Amniotic epithelial cell (primary cell): Measurements from ENCODE around the gene XPNPEP1.
A peak's percentile ranks its signal among the peaks of the same experiment; 100 is the strongest.

Experiments used
- DNase-seq: peaks from one replicate; pipeline ENCODE4 v3.0.0-alpha.2; 2010; ENCODE audit warnings: low read depth

Gene XPNPEP1

GRCh38 chr10:109892931-109893330 lies 30.4 kb downstream of the XPNPEP1 start:
- no peak for DNase-seq

GRCh38 chr10:109892117-109892516 lies 31.2 kb downstream of the XPNPEP1 start:
- no peak for DNase-seq

GRCh38 chr10:109891105-109891504 lies 32.2 kb downstream of the XPNPEP1 start:
- DNase-seq: peak; percentile 38

- DNase-seq: peak; percentile 87
These were observed 33.4 kb downstream of the XPNPEP1 start for GRCh38 chr10:109889867-109890266.

- DNase-seq: no peak
These were observed 35.5 kb downstream of the XPNPEP1 start for GRCh38 chr10:109887776-109888175.

GRCh38 chr10:109887243-109887642 lies 36.1 kb downstream of the XPNPEP1 start:
- peak; percentile 24 for DNase-seq

- peak; percentile 52 for DNase-seq
These were observed 36.5 kb downstream of the XPNPEP1 start for GRCh38 chr10:109886781-109887140.

GRCh38 chr10:109886037-109886780 lies 37.1 kb downstream of the XPNPEP1 start:
- peak; percentile 34 for DNase-seq

- DNase-seq: peak; percentile 85
These were observed 39.2 kb downstream of the XPNPEP1 start for GRCh38 chr10:109883859-109884771.

- no peak for DNase-seq
These were observed 40.9 kb downstream of the XPNPEP1 start for GRCh38 chr10:109882251-109883057.

- no peak for DNase-seq
These were observed 41.6 kb downstream of the XPNPEP1 start for GRCh38 chr10:109881769-109882057.

- no peak for DNase-seq
These were observed 42.2 kb downstream of the XPNPEP1 start for GRCh38 chr10:109880886-109881768.

GRCh38 chr10:109877546-109877945 lies 45.8 kb downstream of the XPNPEP1 start:
- no peak for DNase-seq

GRCh38 chr10:109875828-109876821 lies 47.2 kb downstream of the XPNPEP1 start:
- DNase-seq: no peak

GRCh38 chr10:109875151-109875568 lies 48.2 kb downstream of the XPNPEP1 start:
- no peak for DNase-seq

- no peak for DNase-seq
These were observed 51.8 kb downstream of the XPNPEP1 start for GRCh38 chr10:109871476-109871875.

GRCh38 chr10:109866995-109867635 lies 56.2 kb downstream of the XPNPEP1 start:
- peak; percentile 15 for DNase-seq

- peak; percentile 20 for DNase-seq
These were observed 56.9 kb downstream of the XPNPEP1 start for GRCh38 chr10:109866168-109866994.

- DNase-seq: no peak
These were observed 59.5 kb downstream of the XPNPEP1 start for GRCh38 chr10:109863775-109864174.
